GM21423 (cell line): Measurements from ENCODE around the gene BRD4.

ENCODE experiments used
- ATAC-seq: cut with Tn5 transposase; IDR thresholded peaks from one replicate; pipeline ENCODE4 v1.9.1; 2021; ENCODE audit warnings: mild to moderate bottlenecking, moderate library complexity; ENCODE audit not compliant: unreplicated experiment

BRD4 gene

GRCh38 chr19:15235781-15236180, 96.6 kb downstream of the BRD4 start:
- ATAC-seq = no peak

GRCh38 chr19:15234431-15235130, 97.8 kb downstream of the BRD4 start:
- no peak for ATAC-seq

GRCh38 chr19:15231271-15231670, 101.1 kb downstream of the BRD4 start:
- no peak for ATAC-seq

GRCh38 chr19:15227261-15227660, 105.1 kb downstream of the BRD4 start:
- no peak for ATAC-seq

- ATAC-seq = no peak
Observed at GRCh38 chr19:15225760-15226159, 106.6 kb downstream of the BRD4 start.

- no peak for ATAC-seq
Observed at GRCh38 chr19:15223649-15224361, 108.5 kb downstream of the BRD4 start.

- ATAC-seq = peak; percentile 86
Observed at GRCh38 chr19:15222738-15223648, 109.3 kb downstream of the BRD4 start.

- ATAC-seq = no peak
Observed at GRCh38 chr19:15220833-15221232, 111.5 kb downstream of the BRD4 start.

GRCh38 chr19:15218501-15218900, 113.8 kb downstream of the BRD4 start:
- ATAC-seq = no peak

GRCh38 chr19:15216363-15216762, 116.0 kb downstream of the BRD4 start:
- no peak for ATAC-seq

GRCh38 chr19:15213715-15214381, 118.5 kb downstream of the BRD4 start:
- ATAC-seq = no peak

GRCh38 chr19:15212711-15213110, 119.6 kb downstream of the BRD4 start:
- no peak for ATAC-seq

GRCh38 chr19:15210323-15210781, 122.0 kb downstream of the BRD4 start:
- no peak for ATAC-seq

GRCh38 chr19:15201374-15202023, 130.8 kb downstream of the BRD4 start:
- ATAC-seq = no peak

- no peak for ATAC-seq
Observed at GRCh38 chr19:15200553-15201364, 131.6 kb downstream of the BRD4 start, which contains the start of gene NOTCH3. NOTCH3 (minus strand) TSS chr19:15200995; CDS start chr19:15200905, 90 bp downstream.

- ATAC-seq = no peak
Observed at GRCh38 chr19:15199661-15200552, 132.4 kb downstream of the BRD4 start.

GRCh38 chr19:15198951-15199660, 133.2 kb downstream of the BRD4 start:
- ATAC-seq = no peak

- no peak for ATAC-seq
Observed at GRCh38 chr19:15197942-15198341, 134.4 kb downstream of the BRD4 start.
